ENCODE results near the gene CMTM2. TPM values are rescaled to one million over a fixed set of nuclear protein-coding genes. Genes with fewer than 3 reads are reported as not detected.

The CMTM2 gene
- total RNA-seq, 1 donor from 2014 or later = not detected

GRCh38 chr16:66576296-66576695 lies 3.0 kb upstream of the CMTM2 start:
- H3K27ac ChIP-seq (ENCODE audit: low read depth, low read length) = no peak overlapping the region
- peaks cover 24% of the 10 kb centered on the region for H3K4me1 ChIP-seq (ENCODE audit: insufficient read depth, low read length)
- H3K36me3 ChIP-seq (ENCODE audit: insufficient read depth, low read length) = no peaks in the 10 kb centered on the region
- no peaks in the 10 kb centered on the region for H3K79me2 ChIP-seq (ENCODE audit: insufficient read depth, low read length)
- H3K27me3 ChIP-seq (ENCODE audit: insufficient read depth, low read length) = peaks cover 17% of the 10 kb centered on the region
- peaks cover 2% of the 10 kb centered on the region for H3K36me3 Mint-ChIP-seq (ENCODE audit: low read depth, unreplicated experiment)
- H3K9me3 ChIP-seq (ENCODE audit: insufficient read depth, low read depth, low read length) = no peaks in the 10 kb centered on the region
- no peak overlapping the region for H3K4me3 Mint-ChIP-seq (ENCODE audit: unreplicated experiment)
- H3K9me3 Mint-ChIP-seq (ENCODE audit: unreplicated experiment) = no peaks in the 10 kb centered on the region
- no peak overlapping the region for H3K27ac Mint-ChIP-seq (ENCODE audit: unreplicated experiment)
- H3K27me3 Mint-ChIP-seq (ENCODE audit: low read depth, unreplicated experiment) = peaks cover 30% of the 10 kb centered on the region
- no peak for TF ChIP-seq CTCF (IDR thresholded peaks at IDR 0.05; ENCODE audit: insufficient read depth, low read depth, low read length)
- TF ChIP-seq EZH2 (IDR thresholded peaks at IDR 0.05; ENCODE audit: insufficient read depth, low read length) = no peak
- no peak overlapping the region for H2AFZ ChIP-seq (ENCODE audit: low read depth, low read length)
- no peak overlapping the region for H3K4me3 ChIP-seq (ENCODE audit: insufficient read depth, low read depth, low read length)
- H3K9ac ChIP-seq (ENCODE audit: low read length) = no peak overlapping the region
- H3K4me1 Mint-ChIP-seq (ENCODE audit: low read depth, unreplicated experiment) = peaks cover 11% of the 10 kb centered on the region
- DNase-seq (ENCODE audit: low read depth) (no peak), FAIRE-seq (no peak)
- H4K20me1 ChIP-seq (ENCODE audit: insufficient read depth, low read length) = no peaks in the 10 kb centered on the region
- H3K4me2 ChIP-seq (ENCODE audit: low read length) = no peak overlapping the region

GRCh38 chr16:66580605-66581209 lies 1.4 kb downstream of the CMTM2 start:
- Histone ChIP-seq H3K27ac (ENCODE audit: low read depth, low read length) (peak overlapping the region; percentile 21), H2AFZ (ENCODE audit: low read depth, low read length) (no peak overlapping the region), H3K4me2 (ENCODE audit: low read length) (peak overlapping the region; percentile 50), H3K36me3 (ENCODE audit: insufficient read depth, low read length) (no peaks in the 10 kb centered on the region), H4K20me1 (ENCODE audit: insufficient read depth, low read length) (no peaks in the 10 kb centered on the region), H3K4me1 (ENCODE audit: insufficient read depth, low read length) (peaks cover 29% of the 10 kb centered on the region), H3K9me3 (ENCODE audit: insufficient read depth, low read depth, low read length) (no peaks in the 10 kb centered on the region), H3K79me2 (ENCODE audit: insufficient read depth, low read length) (no peaks in the 10 kb centered on the region), H3K27me3 (ENCODE audit: insufficient read depth, low read length) (peaks cover 17% of the 10 kb centered on the region), H3K4me3 (ENCODE audit: insufficient read depth, low read depth, low read length) (no peak overlapping the region), H3K9ac (ENCODE audit: low read length) (peak overlapping the region; percentile 7)
- DNase-seq (ENCODE audit: low read depth) (peak; percentile 83), FAIRE-seq (peak; percentile 62)
- no peak overlapping the region for H3K4me3 Mint-ChIP-seq (ENCODE audit: unreplicated experiment)
- TF ChIP-seq EZH2 (IDR thresholded peaks at IDR 0.05; ENCODE audit: insufficient read depth, low read length) = no peak
- TF ChIP-seq CTCF (IDR thresholded peaks at IDR 0.05; ENCODE audit: insufficient read depth, low read depth, low read length) = no peak
- peak overlapping the region; percentile 81 for H3K27ac Mint-ChIP-seq (ENCODE audit: unreplicated experiment)
- no peaks in the 10 kb centered on the region for H3K9me3 Mint-ChIP-seq (ENCODE audit: unreplicated experiment)
- peaks cover 14% of the 10 kb centered on the region for H3K4me1 Mint-ChIP-seq (ENCODE audit: low read depth, unreplicated experiment)
- no peaks in the 10 kb centered on the region for H3K36me3 Mint-ChIP-seq (ENCODE audit: low read depth, unreplicated experiment)
- peaks cover 27% of the 10 kb centered on the region for H3K27me3 Mint-ChIP-seq (ENCODE audit: low read depth, unreplicated experiment)

- peak overlapping the region; percentile 50 for H3K4me2 ChIP-seq (ENCODE audit: low read length)
- FAIRE-seq = no peak
- Mint-ChIP-seq H3K9me3 (ENCODE audit: unreplicated experiment) (no peaks in the 10 kb centered on the region), H3K4me3 (ENCODE audit: unreplicated experiment) (no peak overlapping the region), H3K36me3 (ENCODE audit: low read depth, unreplicated experiment) (no peaks in the 10 kb centered on the region), H3K27ac (ENCODE audit: unreplicated experiment) (peak overlapping the region; percentile 81), H3K27me3 (ENCODE audit: low read depth, unreplicated experiment) (peaks cover 30% of the 10 kb centered on the region), H3K4me1 (ENCODE audit: low read depth, unreplicated experiment) (peaks cover 14% of the 10 kb centered on the region)
- no peaks in the 10 kb centered on the region for H4K20me1 ChIP-seq (ENCODE audit: insufficient read depth, low read length)
- no peaks in the 10 kb centered on the region for H3K9me3 ChIP-seq (ENCODE audit: insufficient read depth, low read depth, low read length)
- H3K9ac ChIP-seq (ENCODE audit: low read length) = peak overlapping the region; percentile 7
- H3K79me2 ChIP-seq (ENCODE audit: insufficient read depth, low read length) = no peaks in the 10 kb centered on the region
- H3K27ac ChIP-seq (ENCODE audit: low read depth, low read length) = peak overlapping the region; percentile 21
- no peaks in the 10 kb centered on the region for H3K36me3 ChIP-seq (ENCODE audit: insufficient read depth, low read length)
- peaks cover 29% of the 10 kb centered on the region for H3K4me1 ChIP-seq (ENCODE audit: insufficient read depth, low read length)
- H2AFZ ChIP-seq (ENCODE audit: low read depth, low read length) = peak overlapping the region; percentile 48
- H3K27me3 ChIP-seq (ENCODE audit: insufficient read depth, low read length) = peaks cover 17% of the 10 kb centered on the region
- no peak for TF ChIP-seq EZH2 (IDR thresholded peaks at IDR 0.05; ENCODE audit: insufficient read depth, low read length)
- TF ChIP-seq CTCF (IDR thresholded peaks at IDR 0.05; ENCODE audit: insufficient read depth, low read depth, low read length) = no peak
- DNase-seq (ENCODE audit: low read depth) = peak; percentile 57
- no peak overlapping the region for H3K4me3 ChIP-seq (ENCODE audit: insufficient read depth, low read depth, low read length)
These were observed 2.1 kb downstream of the CMTM2 start for GRCh38 chr16:66581246-66581952.
